HG03432 (cell line): ENCODE data around the gene TNKS2.
"Not testable (repeated sequence)": the region's sequence is repeated elsewhere in the genome, so short reads cannot be mapped to it uniquely, and the experiment has no call there.

ENCODE experiments used
- ATAC-seq: cut with Tn5 transposase; IDR thresholded peaks from one replicate; pipeline ENCODE4 v1.9.1; 2021; ENCODE audit warnings: mild to moderate bottlenecking, moderate library complexity; ENCODE audit not compliant: unreplicated experiment

TNKS2 gene

DNA sequence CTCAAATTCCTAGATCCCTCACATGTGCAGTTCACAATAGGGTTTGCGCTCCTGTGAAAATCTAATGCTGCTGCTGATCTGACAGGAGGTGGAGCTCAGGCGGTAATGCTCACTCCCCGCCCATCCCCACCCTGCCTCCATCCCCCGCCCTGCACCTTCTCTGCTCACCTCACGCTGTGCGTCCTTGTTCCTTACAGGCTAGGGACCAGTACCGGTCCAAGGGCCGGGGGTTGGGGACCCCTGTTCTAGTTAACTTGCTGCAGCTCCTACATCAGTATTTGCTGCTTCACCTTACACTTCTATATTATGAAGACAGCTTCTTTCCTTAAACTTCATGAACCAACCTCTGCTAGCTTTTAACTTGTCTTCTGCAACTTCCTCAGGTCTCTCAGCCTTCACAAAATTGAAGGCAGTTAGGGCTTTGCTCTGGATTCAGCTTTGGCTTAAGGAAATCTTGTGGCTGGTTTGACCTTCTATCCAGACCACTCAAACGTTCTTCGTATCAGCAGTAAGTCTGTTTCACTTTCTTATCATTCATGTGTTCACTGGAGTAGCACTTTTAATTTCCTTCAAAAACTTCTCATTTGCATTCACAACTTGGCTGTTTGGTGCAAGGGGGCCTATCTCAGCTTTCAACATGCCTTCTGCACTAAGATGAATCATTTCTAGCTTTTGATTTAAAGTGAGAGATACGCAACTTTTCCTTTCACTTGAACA is 1.7 kb upstream of the TNKS2 start:
- ATAC-seq: peak; percentile 43

- no peak for ATAC-seq
Observed at GRCh38 chr10:91797048-91797690, 1.1 kb upstream of the TNKS2 start.

GRCh38 chr10:91798649-91799611 is 704 bp downstream of the TNKS2 start:
- ATAC-seq: peak; percentile 40

- ATAC-seq: no peak
Observed at GRCh38 chr10:91799612-91799975, 1.4 kb downstream of the TNKS2 start.

DNA sequence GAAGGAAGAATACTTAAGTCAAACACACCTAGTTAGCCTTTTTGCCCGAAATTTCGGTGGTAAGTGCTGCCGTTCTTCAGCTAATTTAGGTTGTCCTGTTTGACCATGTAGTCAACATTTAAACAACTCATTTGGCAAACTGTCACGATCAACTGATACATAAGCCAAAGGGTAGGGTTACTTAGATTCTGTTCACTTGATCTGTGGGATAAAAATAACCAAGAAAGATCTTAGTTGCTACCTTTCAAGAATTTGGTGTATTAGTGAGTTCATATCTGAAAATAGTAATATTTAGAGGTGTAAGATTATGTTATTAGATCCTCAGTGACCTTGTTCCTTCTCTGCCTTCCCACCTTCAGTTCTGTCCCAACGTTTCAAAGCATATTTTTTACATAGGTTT is 2.0 kb downstream of the TNKS2 start:
- ATAC-seq: no peak

- ATAC-seq: no peak
Observed at GRCh38 chr10:91800756-91801155, 2.5 kb downstream of the TNKS2 start.

- ATAC-seq: no peak
Observed at GRCh38 chr10:91803386-91804125, 5.3 kb downstream of the TNKS2 start.

- ATAC-seq: no peak
Observed at GRCh38 chr10:91804126-91804510, 5.9 kb downstream of the TNKS2 start.

- no peak for ATAC-seq
Observed at GRCh38 chr10:91805110-91805838, 7.0 kb downstream of the TNKS2 start.

DNA sequence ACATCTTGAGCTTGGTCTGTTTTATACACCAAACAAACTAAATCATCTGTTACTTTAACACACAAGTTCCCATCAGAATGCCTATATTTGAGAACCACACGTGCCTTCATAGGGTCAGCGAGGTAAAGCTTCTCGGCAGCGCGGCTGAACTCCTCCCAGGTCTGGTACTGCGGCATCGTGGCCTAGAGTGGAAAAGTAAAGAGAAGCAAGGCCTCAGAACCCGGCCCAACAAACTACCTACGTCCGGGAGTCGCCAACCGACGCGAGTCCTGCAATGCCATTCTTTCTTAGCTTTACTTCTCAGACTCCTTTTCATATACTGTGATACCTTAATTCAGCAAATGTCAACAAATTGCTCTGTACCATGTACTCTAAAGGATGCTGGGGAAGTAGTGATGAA is 9.0 kb downstream of the TNKS2 start:
- ATAC-seq: not testable (repeated sequence)

- no peak for ATAC-seq
Observed at GRCh38 chr10:91813251-91813650, 15.0 kb downstream of the TNKS2 start.

DNA sequence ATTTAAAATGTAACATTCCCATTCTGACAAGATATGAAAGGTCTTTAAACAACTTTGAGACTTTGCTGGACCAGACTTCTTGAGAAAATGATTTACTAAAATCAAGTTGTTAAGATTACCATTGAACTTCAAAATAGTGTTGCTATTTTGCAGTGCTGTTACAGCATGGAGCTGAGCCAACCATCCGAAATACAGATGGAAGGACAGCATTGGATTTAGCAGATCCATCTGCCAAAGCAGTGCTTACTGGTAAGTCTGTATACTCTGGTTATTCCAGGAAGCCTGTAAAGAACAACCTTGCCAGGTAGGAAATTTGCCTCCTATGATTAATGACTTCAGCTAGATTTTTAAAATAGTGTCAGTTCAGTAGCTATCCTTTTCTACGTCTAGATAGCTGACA is 18.8 kb downstream of the TNKS2 start:
- no peak for ATAC-seq

GRCh38 chr10:91820144-91820543 is 21.9 kb downstream of the TNKS2 start:
- ATAC-seq: no peak

DNA sequence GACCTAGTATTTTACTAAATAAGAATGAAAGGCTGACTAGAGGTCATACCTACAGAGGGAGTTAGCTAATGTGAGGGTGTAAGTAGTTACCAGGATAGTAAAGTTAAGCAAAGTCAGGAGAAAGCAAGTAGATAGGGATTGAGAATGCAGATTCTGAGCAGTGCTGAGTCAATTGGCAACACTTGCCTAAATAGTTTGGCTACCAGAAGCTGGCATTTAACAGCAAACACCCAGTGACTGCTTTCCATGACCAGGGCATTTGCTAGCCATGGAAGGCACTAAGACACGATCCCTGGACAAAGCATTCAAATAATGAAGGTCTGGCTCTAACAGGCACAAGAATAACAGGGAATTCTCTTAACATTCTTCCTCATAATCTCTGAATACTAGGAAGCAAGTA is 25.9 kb downstream of the TNKS2 start:
- no peak for ATAC-seq

- ATAC-seq: no peak
Observed at GRCh38 chr10:91829268-91829667, 31.0 kb downstream of the TNKS2 start.

DNA sequence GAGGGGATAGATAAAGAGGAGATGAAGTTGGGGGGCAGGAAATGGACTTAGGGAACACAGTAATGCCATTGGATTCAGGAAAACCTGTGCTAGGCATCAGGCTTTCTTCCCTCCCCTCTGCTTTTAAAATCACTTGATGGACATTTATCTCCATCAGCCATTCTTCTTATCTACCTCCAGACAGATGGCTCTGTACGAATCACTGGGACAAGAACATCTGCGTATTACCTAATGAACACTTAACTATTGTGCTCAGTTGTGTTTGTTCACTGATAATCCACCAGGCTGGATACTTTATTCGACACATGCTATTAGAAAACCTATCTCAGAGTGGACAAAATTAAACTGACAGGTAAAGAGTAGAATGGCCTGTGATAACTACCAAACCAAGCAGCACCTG is 40.0 kb downstream of the TNKS2 start:
- ATAC-seq: no peak

DNA sequence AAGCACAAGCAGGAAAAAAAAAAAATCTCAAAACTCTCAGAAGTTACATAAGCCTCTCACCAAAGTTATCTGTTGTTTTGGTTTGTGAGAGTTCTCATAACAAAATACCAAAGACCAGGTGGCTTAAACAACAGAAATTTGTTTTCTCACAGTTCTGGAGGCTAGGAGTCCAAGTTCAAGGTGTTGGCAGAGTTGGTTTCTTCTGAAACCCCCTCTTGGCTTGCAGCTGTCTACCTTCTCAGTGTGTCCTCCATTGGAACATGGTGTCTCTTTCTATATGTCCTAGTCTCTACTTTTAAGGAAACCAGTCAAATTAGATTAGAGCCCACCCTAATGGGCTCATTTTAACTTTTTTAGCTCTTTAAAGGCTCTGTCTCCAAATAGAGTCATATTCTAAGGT is 44.9 kb downstream of the TNKS2 start:
- ATAC-seq: no peak

- ATAC-seq: no peak
Observed at GRCh38 chr10:91856637-91857036, 58.4 kb downstream of the TNKS2 start.

DNA sequence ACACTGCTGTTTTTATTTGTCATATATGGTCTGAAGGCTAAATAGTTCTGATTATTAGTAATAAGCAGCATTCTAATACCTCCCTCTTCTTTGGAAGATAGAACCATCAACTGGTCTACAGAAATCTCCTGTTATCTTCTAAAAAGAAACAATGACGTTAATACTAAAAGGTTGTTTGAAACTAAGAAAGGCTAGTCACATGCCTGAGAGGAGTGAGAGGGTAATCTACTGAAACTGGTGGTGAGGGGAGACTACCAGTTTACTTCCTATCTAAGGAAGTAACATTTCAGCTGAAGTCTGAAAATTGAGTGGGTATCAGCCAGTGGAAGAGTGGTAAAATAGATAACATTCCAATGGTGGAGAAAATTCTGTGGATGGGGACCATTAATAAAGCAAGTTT is 62.7 kb downstream of the TNKS2 start:
- no peak for ATAC-seq

DNA sequence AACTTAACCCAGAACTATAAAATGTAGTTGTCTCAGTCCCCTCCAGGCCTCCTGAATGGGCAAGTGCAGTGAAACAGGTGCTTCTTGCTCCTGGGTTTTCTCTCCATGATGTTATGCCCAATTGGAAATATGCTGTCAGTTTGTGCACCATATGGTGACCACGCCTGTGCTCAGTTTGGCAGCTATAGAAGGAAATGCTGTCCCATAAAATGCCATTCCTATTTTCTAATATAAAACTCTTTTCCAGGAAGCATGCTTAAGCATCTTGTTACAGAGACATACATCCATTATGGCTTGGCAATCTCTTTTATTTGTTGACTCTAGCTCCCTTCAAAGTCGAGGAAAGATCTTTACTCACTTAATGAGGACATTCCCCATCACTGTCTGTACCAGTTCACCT is 65.9 kb downstream of the TNKS2 start:
- ATAC-seq: no peak
